OCI-M2 (cell line): Measurements from ENCODE around the gene PPARG.
"Not testable (repeated sequence)": the region's sequence is repeated elsewhere in the genome, so short reads cannot be mapped to it uniquely, and the experiment has no call there.

Experiments used
- DNase-seq: peaks from one replicate; lab custom pipeline; 2025; ENCODE audit not compliant: unreplicated experiment; lab: John Stamatoyannopoulos, UW

PPARG gene

GRCh38 chr3:12439161-12439940, 150.5 kb downstream of the PPARG start:
- DNase-seq = no peak

- DNase-seq = no peak
These were observed 152.3 kb downstream of the PPARG start for GRCh38 chr3:12440927-12441714.

- no peak for DNase-seq
These were observed 154.0 kb downstream of the PPARG start for GRCh38 chr3:12442654-12443501.

- no peak for DNase-seq
These were observed 155.1 kb downstream of the PPARG start for GRCh38 chr3:12443781-12444522.

- DNase-seq = no peak
These were observed 156.0 kb downstream of the PPARG start for GRCh38 chr3:12444582-12445471.

- DNase-seq = no peak
These were observed 156.8 kb downstream of the PPARG start for GRCh38 chr3:12445523-12446240.

- DNase-seq = no peak
These were observed 157.4 kb downstream of the PPARG start for GRCh38 chr3:12446298-12446697.

GRCh38 chr3:12447075-12447474, 158.2 kb downstream of the PPARG start:
- no peak for DNase-seq

- DNase-seq = not testable (repeated sequence)
These were observed 159.7 kb downstream of the PPARG start for GRCh38 chr3:12448404-12449202.

GRCh38 chr3:12449889-12450682, 161.2 kb downstream of the PPARG start:
- no peak for DNase-seq

GRCh38 chr3:12451481-12451880, 162.6 kb downstream of the PPARG start:
- DNase-seq = no peak

GRCh38 chr3:12451960-12452359, 163.1 kb downstream of the PPARG start:
- DNase-seq = no peak

- no peak for DNase-seq
These were observed 163.8 kb downstream of the PPARG start for GRCh38 chr3:12452361-12453330.

- DNase-seq = no peak
These were observed 165.4 kb downstream of the PPARG start for GRCh38 chr3:12454076-12454815.

- no peak for DNase-seq
These were observed 165.9 kb downstream of the PPARG start for GRCh38 chr3:12454816-12455121.

GRCh38 chr3:12455740-12456139, 166.9 kb downstream of the PPARG start:
- no peak for DNase-seq
